HCT116 (cell line): ENCODE measurements around the gene SCN2B. TPM values are rescaled to one million over a fixed set of nuclear protein-coding genes. Genes with fewer than 3 reads are reported as not detected.

Experiments used
- ATAC-seq: fragments of 200-7000 bp; cut with Tn5 transposase; 2 replicates; pipeline ENCODE4 v1.9.1; 2020; ENCODE audit warnings: mild to moderate bottlenecking, moderate library complexity
- BruUV-seq: library from RNA; stranded (reverse); fragments of 400-500 nt; replicated peaks from 2 replicates; lab custom pipeline; 2021; lab: Mats Ljungman, UMichigan
- CTCF ChIA-PET: fragments of 300-600 bp; sonication (Branson Sonifier 250); formaldehyde crosslinking; loops from one replicate; lab custom pipeline; 2021; ENCODE audit warnings: antibody characterized with exemption; lab: Charles Lee
- POLR2A ChIA-PET: fragments of 300-600, 350-600 bp; sonication (Branson Sonifier 250); formaldehyde crosslinking; loops from one replicate; lab custom pipeline; 2021; ENCODE audit warnings: antibody characterized with exemption; lab: Charles Lee
- RAD21 ChIA-PET, 2 experiments: fragments of 300-600 bp; sonication (Branson Sonifier 250); formaldehyde crosslinking; loops; one replicate each; lab custom pipeline; 2023; ENCODE audit warnings: low total read pairs in 2 of 2; ENCODE audit not compliant: uncharacterized antibody in 2 of 2, unreplicated experiment in 2 of 2, low non-redundant PET in 1 of 2; lab: Charles Lee
- DNase-seq: peaks from one replicate; pipeline ENCODE4 v3.0.0-alpha.2; 2010; ENCODE audit warnings: low read depth, low spot score
- H2AFZ ChIP-seq: fragments of 200-600 bp; shearing (Covaris generic), sonication (generic); 2 replicates; pipeline ENCODE4 v1.6.1; 2017; ENCODE audit warnings: low read depth, mixed run types, mixed read lengths, antibody characterized with exemption, low read length; ENCODE audit not compliant: poor library complexity, severe bottlenecking
- H3K27ac ChIP-seq: 2 replicates; pipeline ENCODE4 v1.5.1; 2012; ENCODE audit warnings: low read depth, low read length
- H3K27me3 ChIP-seq: fragments of 200-600 bp; sonication (generic); 2 replicates; pipeline ENCODE4 v1.6.1; 2016; ENCODE audit warnings: mixed run types, low read length, mixed read lengths; ENCODE audit not compliant: insufficient read depth
- H3K36me3 ChIP-seq, 2 experiments: fragments of 200-500 bp in 1 of 2; fragments of 200-600 bp in 1 of 2; sonication (Bioruptor generic) in 1 of 2; sonication (generic) in 1 of 2; 2 replicates each; pipeline versions ENCODE4 v1.5.1 to v1.6.1; 2014 to 2016; ENCODE audit warnings: low read length in 2 of 2, inconsistent platforms in 1 of 2, mixed read lengths in 1 of 2, mixed run types in 1 of 2; ENCODE audit not compliant: insufficient read depth in 2 of 2, control insufficient read depth in 1 of 2
- H3K4me1 ChIP-seq, 2 experiments: fragments of 200-600 bp in 1 of 2; sonication (generic) in 1 of 2; 2 replicates each; pipeline versions ENCODE4 v1.5.1 to v1.6.1; 2012 to 2017; ENCODE audit warnings: low read length in 2 of 2, inconsistent platforms in 1 of 2, mild to moderate bottlenecking in 1 of 2, mixed read lengths in 1 of 2, mixed run types in 1 of 2, moderate library complexity in 1 of 2; ENCODE audit not compliant: insufficient read depth in 2 of 2, control insufficient read depth in 1 of 2
- H3K4me2 ChIP-seq: fragments of 200-600 bp; sonication (generic); 2 replicates; pipeline ENCODE4 v1.6.1; 2017; ENCODE audit warnings: mixed run types, low read length, mixed read lengths
- H3K4me3 ChIP-seq, 2 experiments: fragments of 200-600 bp in 1 of 2; sonication (generic) in 1 of 2; replicated peaks in 1 of 2; 2 replicates each; pipeline ENCODE4 v1.5.1; 2011 to 2016; ENCODE audit warnings: low read length in 2 of 2, control low read depth in 1 of 2, low read depth in 1 of 2, mild to moderate bottlenecking in 1 of 2, mixed read lengths in 1 of 2, mixed run types in 1 of 2
- H3K79me2 ChIP-seq: fragments of 200-600 bp; sonication (generic); 2 replicates; pipeline ENCODE4 v1.6.1; 2017; ENCODE audit warnings: mild to moderate bottlenecking, mixed run types, low read length, moderate library complexity, mixed read lengths; ENCODE audit not compliant: insufficient read depth
- H3K9ac ChIP-seq: fragments of 200-600 bp; sonication (generic); 2 replicates; pipeline ENCODE4 v1.6.1; 2016; ENCODE audit warnings: low read length, mixed read lengths
- H3K9me2 ChIP-seq: fragments of 200-600 bp; sonication (generic), shearing (Covaris generic); 2 replicates; pipeline ENCODE4 v1.6.1; 2017; ENCODE audit warnings: mixed run types, mild to moderate bottlenecking, moderate library complexity; ENCODE audit not compliant: insufficient read depth
- H3K9me3 ChIP-seq, 2 experiments: fragments of 200-500 bp in 1 of 2; fragments of 200-600 bp in 1 of 2; sonication (Bioruptor generic) in 1 of 2; sonication (generic) in 1 of 2; 2 replicates each; pipeline ENCODE4 v1.6.1; 2014 to 2017; ENCODE audit warnings: low read length in 2 of 2, mixed read lengths in 2 of 2, inconsistent platforms in 1 of 2, low read depth in 1 of 2, mild to moderate bottlenecking in 1 of 2, mixed run types in 1 of 2, moderate library complexity in 1 of 2; ENCODE audit not compliant: control insufficient read depth in 1 of 2, insufficient read depth in 1 of 2
- H4K20me1 ChIP-seq: fragments of 200-600 bp; sonication (generic), shearing (Covaris generic); 2 replicates; pipeline ENCODE4 v1.6.1; 2017; ENCODE audit warnings: mixed run types, mild to moderate bottlenecking, moderate library complexity; ENCODE audit not compliant: insufficient read depth
- CTCF ChIP-seq, 3 experiments: fragments of 200-600 bp in 1 of 3; sonication (generic) in 1 of 3; IDR thresholded peaks in 2 of 3; conservative IDR thresholded peaks in 1 of 3; 2 replicates each; pipeline ENCODE4 v1.5.1; 2012 to 2017; ENCODE audit warnings: low read depth in 2 of 3, low read length in 2 of 3, antibody characterized with exemption in 1 of 3, borderline replicate concordance in 1 of 3, control low read depth in 1 of 3, mild to moderate bottlenecking in 1 of 3, mixed read lengths in 1 of 3, mixed run types in 1 of 3, moderate library complexity in 1 of 3; ENCODE audit not compliant: insufficient read depth in 1 of 3
- ELF1 ChIP-seq: IDR thresholded peaks from 2 replicates; pipeline ENCODE4 v1.6.1; 2012; ENCODE audit warnings: low read depth, borderline replicate concordance
- EZH2phosphoT487 ChIP-seq: fragments of 200-600 bp; IDR thresholded peaks from 2 replicates; pipeline ENCODE4 v1.6.1; 2018; ENCODE audit warnings: antibody characterized with exemption, borderline replicate concordance
- POLR2AphosphoS5 ChIP-seq: IDR thresholded peaks from 2 replicates; pipeline ENCODE4 v1.6.1; 2011; ENCODE audit warnings: mild to moderate bottlenecking, low read depth, low read length, moderate library complexity
- REST ChIP-seq: IDR thresholded peaks from 2 replicates; pipeline ENCODE4 v1.6.1; 2012; ENCODE audit warnings: low read depth
- SIN3A ChIP-seq: IDR thresholded peaks from 2 replicates; pipeline ENCODE4 v1.6.1; 2012; ENCODE audit warnings: low read depth
- SP1 ChIP-seq: IDR thresholded peaks from 2 replicates; pipeline ENCODE4 v1.6.1; 2012; ENCODE audit warnings: low read depth
- TCF7L2 ChIP-seq: IDR thresholded peaks from 2 replicates; pipeline ENCODE4 v1.7.0; 2011; ENCODE audit warnings: borderline replicate concordance, inconsistent platforms; ENCODE audit not compliant: insufficient read depth, insufficient read length; ENCODE audit errors: extremely low read depth
- YY1 ChIP-seq: IDR thresholded peaks from 2 replicates; pipeline ENCODE4 v1.6.1; 2011; ENCODE audit warnings: low read length, low read depth, moderate library complexity, mild to moderate bottlenecking; ENCODE audit not compliant: insufficient replicate concordance; ENCODE audit errors: extremely low read depth
- ZFX ChIP-seq: fragments of 450-650 bp; IDR thresholded peaks from 2 replicates; pipeline ENCODE4 v1.6.1; 2017
- ZNF274 ChIP-seq: fragments of 200-500 bp; sonication (Bioruptor generic); IDR thresholded peaks from 2 replicates; pipeline ENCODE4 v1.6.1; 2014; ENCODE audit warnings: mild to moderate bottlenecking, low read depth, low read length, inconsistent platforms
- intact Hi-C: fragments of 100-400 bp; cut with micrococcal nuclease; formaldehyde crosslinking; loops from 2 replicates; pipeline ENCODE4 v1.10.0; 2022
- total RNA-seq: library from RNA; stranded (reverse); gene quantifications from one replicate; pipeline ENCODE4 v1.2.1, GENCODE V29; 2021; ENCODE audit not compliant: unreplicated experiment

Gene SCN2B
- total RNA-seq, 1 experiment from 2014 or later = not detected

GRCh38 chr11:118214210-118214914, 37.9 kb upstream of the SCN2B start:
- Histone ChIP-seq H4K20me1 (no peaks in the 10 kb centered on the region), H3K9ac (no peak overlapping the region), H2AFZ (no peak overlapping the region)
- intact Hi-C loops = no loop called here
- TF ChIP-seq TCF7L2 = no peak
- TF ChIP-seq ZNF274 = no peak
- TF ChIP-seq ELF1 = no peak
- TF ChIP-seq, all 23 proteins: peak for 0
- Histone ChIP-seq H3K4me3 (no peak overlapping the region), H3K27me3 (peaks cover 16% of the 10 kb centered on the region; the same call in 1 of the 2 replicates), H3K9me3 (no peaks in the 10 kb centered on the region), H3K4me1 (no peaks in the 10 kb centered on the region), H3K9me2 (no peaks in the 10 kb centered on the region), H3K79me2 (no peaks in the 10 kb centered on the region), H3K27ac (no peak overlapping the region), H3K36me3 (no peaks in the 10 kb centered on the region), H3K4me2 (no peak overlapping the region)
- no TSS peak for BruUV-seq
- POLR2A ChIA-PET = no interaction called here
- DNase-seq = no peak
- ATAC-seq = no peak
- RAD21 ChIA-PET = no interaction called here
- CTCF ChIA-PET = interaction anchor here (2.5 kb wide), 1 partner anchor 16 kb away, joined by 10 read pairs; no protein-coding TSS in a partner anchor

- no peak overlapping the region for H3K27ac ChIP-seq
- DNase-seq = no peak
- no peak for ATAC-seq
- intact Hi-C loops = no loop called here
- no peak overlapping the region for H3K4me3 ChIP-seq
- peaks cover 16% of the 10 kb centered on the region; the same call in 1 of the 2 replicates for H3K27me3 ChIP-seq
- H3K36me3 ChIP-seq = no peaks in the 10 kb centered on the region
- H3K79me2 ChIP-seq = no peaks in the 10 kb centered on the region
- BruUV-seq = no TSS peak
- no peaks in the 10 kb centered on the region for H4K20me1 ChIP-seq
- H3K4me2 ChIP-seq = no peak overlapping the region
- no peak overlapping the region for H3K9ac ChIP-seq
- RAD21 ChIA-PET = no interaction called here
- POLR2A ChIA-PET = no interaction called here
- CTCF ChIA-PET = interaction anchor here (2.5 kb wide), 1 partner anchor 15 kb away, joined by 10 read pairs; no protein-coding TSS in a partner anchor
- H3K9me3 ChIP-seq = no peaks in the 10 kb centered on the region
- H2AFZ ChIP-seq = no peak overlapping the region
- no peaks in the 10 kb centered on the region for H3K9me2 ChIP-seq
- H3K4me1 ChIP-seq = no peaks in the 10 kb centered on the region
- TF ChIP-seq TCF7L2 (no peak), POLR2AphosphoS5 (no peak), SIN3A (no peak), SP1 (no peak), REST (no peak), YY1 (no peak), CTCF (IDR thresholded peaks at IDR 0.05 in 2 of 3, conservative IDR thresholded peaks at IDR 0.05 in 1 of 3; ENCODE audit: borderline replicate concordance in 1 of 3, insufficient read depth in 1 of 3, low read depth in 2 of 3, low read length in 2 of 3) (no peak), ZFX (no peak), ELF1 (no peak), EZH2phosphoT487 (no peak)
These were observed 37.3 kb upstream of the SCN2B start for GRCh38 chr11:118213781-118214180.
